Activated T-cell treated with anti-CD3 and anti-CD28 coated beads for 48 hours (primary cell): ENCODE measurements around the gene CUL3.

ENCODE experiments used
- DNase-seq: peaks from one replicate; pipeline ENCODE4 v3.0.0-alpha.2; 2020; ENCODE audit warnings: low read depth

The CUL3 gene

DNA sequence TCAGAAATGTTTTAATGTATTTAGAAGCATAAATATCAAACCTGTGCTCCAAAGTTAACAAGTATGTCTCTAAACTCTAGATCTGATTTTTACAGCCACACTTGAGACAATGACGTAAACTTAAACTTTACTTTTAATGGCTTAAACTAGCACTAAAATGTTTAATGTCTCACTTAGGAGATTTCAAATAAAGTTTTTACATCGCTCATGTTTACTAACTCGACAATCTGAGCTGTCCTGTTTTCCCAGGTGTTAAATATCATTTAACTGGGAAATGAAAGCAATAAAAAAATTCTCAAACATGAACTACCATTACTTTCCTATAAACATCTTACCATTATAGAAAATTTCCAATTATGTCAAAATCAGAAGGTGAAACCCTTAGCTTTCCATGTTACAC lies 113.0 kb downstream of the CUL3 start:
- DNase-seq: no peak

DNA sequence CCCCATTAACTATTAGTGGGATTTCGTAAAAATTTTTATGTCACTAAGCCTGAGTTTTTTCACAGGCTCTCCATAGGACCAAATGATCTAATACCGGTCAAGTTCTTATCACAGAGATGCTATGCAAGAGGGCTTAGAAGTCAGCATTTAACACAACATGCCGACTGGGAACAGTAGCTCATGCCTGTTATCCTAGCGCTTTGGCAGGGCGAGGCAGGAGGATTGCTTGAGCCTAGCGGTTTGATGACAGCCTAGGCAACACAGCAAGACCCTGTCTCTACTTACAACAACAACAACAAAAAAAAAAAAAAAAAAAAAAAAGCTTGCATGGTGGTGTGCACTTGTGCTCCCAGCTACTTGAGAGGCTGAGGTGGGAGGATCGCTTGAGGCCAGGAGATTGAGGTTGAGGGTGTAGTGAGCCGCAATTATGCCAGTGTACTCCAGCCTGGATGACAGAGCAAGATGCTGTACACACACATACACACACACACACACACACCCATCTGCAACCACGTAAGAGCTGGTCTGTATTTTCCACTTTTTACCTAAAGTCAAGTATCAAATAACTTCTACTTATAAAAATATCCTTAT lies 115.7 kb downstream of the CUL3 start:
- no peak for DNase-seq

DNA sequence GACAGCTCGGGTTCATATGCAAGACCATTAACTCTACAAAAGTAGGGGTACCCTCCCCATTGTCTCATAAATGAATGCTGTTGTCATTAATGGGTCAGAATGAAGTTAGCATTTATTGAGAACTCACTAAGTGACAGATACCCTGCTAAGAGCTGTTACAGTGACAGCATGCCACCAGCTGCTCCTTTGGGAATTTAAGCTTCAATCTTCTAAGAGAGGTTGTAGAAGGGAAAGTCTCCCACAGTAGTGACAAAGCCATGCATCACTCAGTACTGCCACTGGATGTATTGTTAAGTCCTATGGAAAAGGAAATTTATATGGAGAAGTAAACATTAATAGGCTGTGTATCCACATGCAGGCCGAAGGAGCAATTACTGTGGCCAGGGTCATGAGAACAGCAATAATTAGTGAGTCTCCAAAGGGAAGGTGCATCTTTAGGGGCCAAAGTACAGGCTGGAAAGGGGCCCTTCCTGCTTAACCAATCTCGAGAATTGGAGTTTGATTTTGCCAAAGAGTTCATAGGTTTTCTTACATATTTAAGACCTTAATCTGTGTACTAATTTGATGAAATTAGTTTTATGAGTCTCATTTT lies 118.8 kb downstream of the CUL3 start:
- DNase-seq: no peak

DNA sequence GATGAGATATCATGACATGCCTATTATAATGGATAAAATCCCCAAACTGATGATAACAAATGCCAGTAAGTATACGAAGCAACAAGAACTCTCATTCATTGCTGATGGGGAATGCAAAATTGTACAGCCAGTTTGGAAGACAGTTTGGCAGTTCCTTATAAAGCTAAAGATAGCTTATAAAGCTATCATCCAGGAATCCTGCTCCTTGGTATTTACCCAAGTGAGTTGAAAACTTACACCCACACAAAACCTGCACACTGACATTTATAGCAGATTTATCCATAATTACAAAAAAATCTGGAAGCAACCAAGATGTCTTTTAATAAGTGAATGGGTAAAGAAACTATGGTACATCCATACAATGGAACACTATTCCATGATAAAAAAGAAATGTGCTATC lies 123.8 kb downstream of the CUL3 start:
- no peak for DNase-seq

DNA sequence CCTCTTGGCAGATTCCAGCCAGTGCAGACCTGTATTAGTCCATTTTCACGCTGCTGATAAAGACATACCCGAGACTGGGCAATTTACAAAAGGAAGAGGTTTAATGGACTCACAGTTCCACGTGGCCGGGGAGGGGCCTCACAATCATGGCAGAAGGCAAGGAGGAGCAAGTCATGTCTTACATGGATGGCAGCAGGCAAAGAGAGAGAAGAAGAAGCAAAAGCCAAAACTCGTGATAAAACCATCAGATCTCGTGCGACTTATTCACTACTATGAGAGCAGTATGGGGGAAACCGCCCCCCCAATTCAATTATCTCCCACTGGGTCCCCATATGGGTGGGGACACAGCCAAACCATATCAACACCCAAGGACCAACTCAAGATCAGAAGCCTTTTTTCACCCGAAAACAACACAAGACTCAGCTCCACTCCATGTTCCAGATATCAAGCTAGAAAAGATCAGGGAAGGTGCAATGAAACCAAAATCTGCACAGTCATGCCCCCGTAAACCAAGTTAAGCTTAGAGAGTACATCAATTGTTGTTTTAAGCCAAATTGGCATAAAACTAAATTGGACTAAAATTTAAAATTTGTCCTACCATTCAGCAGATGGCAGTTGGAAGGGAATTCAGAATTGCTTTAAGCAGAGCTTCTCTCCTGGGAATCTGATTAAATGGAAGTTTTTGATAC lies 127.6 kb downstream of the CUL3 start:
- DNase-seq: no peak

DNA sequence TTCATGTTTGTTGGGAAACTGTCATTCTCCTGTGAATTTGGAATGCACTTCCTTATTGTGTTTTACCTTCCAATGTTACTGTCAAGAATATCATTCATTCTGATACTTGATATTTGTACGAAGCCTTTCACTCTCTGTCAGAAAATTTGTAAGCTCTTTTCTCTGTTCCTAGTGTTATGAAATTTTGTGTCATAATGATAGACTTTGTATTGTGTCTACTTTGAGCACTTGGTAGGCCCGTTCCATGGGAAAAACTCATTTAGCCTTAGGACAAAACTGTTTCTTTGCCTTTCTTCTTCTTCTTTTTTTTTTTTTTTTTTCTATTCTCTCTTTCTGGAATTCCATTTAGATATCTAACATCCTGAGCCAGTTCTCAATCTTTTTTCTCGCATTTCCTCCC lies 131.3 kb downstream of the CUL3 start:
- DNase-seq: no peak

DNA sequence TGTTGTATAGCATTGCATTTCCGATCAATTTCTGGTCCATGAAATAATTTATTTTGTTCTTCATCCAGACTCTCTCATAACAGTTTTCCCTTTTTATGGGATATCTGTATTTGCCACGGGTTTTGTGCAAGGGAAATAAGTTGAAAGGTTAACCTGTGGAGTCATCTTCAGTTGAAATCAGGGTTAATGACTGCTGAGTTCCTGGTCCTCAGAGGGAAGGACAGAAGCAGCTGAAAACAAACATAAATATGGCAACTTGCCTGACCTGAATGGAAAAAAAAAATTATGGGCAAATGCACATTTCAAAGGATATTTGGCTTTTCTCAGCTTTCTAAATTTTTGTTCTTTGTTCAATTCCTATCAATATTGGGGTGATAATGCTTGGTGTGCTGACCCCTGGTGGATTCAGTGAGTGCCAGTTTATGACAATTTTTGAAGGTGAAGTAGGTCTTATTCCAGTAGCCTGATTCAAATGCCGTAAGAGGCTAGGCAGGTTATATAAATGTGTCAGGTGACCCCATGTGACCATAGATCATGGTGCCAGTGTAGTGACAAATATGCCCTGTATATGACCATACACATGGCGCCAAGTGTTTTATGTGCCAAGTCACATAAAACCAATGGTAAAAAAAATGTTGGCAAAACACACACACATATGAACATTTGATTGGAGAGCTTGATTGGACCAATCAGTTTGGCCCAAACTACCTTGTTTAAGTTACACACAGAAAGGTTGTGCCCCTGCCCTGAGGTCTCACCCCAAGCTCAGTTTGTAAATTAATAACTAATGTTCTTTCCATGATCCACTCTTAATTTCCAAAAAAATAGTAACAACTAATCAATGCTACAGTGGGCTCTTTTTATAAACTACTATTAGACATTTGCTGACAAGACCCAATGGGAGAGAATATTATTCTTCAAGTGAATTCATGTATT lies 135.7 kb downstream of the CUL3 start:
- no peak for DNase-seq

DNA sequence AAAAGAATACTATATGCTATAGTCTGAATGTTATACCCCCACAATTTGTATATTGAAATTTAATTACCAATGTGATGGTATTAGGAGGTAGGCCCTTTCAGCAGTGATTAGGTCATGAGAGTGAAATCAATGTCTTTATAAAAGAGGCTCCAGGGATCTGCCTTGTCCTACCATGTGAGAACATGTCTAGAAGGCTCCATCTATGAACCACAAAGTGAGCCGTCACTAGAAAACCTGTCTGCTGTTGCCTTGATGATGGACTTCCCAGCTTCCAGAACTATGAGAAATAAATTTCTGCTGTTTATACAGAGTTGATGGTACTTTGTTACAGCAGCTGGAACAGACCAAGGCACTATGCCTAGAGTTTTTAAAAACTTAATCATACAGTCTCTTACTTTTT lies 136.9 kb downstream of the CUL3 start:
- DNase-seq: no peak

DNA sequence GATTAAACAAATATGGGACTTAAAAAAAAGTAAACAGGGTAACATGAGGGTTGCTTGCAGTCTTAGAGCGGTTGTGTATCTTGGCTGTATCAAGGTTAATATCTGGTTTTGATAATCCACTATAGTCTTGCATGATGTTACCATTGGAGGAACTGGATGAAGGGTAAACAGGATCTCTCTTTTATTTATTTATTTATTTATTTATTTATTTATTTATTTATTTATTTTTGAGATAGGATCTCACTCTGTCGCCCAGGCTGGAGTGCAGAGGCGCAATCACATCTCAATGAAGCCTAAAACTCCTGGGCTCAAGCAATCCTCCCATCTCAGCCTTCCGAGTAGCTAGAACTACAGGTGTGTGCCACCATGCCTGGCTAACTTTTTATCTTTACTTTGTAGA lies 140.4 kb downstream of the CUL3 start:
- DNase-seq: no peak

DNA sequence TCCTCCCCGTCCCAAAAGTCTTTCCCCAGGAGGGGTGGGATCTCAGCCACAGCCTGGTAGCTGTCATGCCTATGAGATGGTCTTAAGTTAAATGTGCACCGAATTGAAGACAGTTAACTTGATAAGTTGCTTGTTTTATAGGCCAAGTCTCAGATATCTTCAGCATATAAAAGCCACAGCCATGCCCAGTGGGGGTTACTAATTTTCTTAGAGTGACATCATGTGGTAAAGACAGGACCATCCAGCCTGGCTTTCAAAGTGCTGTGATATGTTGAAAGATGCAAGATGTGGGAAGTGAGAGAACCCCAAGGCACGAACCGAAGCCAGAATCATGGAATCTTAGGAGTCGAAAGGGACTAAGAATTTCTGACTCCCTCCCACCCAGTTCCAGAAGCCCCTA lies 141.1 kb downstream of the CUL3 start:
- no peak for DNase-seq

DNA sequence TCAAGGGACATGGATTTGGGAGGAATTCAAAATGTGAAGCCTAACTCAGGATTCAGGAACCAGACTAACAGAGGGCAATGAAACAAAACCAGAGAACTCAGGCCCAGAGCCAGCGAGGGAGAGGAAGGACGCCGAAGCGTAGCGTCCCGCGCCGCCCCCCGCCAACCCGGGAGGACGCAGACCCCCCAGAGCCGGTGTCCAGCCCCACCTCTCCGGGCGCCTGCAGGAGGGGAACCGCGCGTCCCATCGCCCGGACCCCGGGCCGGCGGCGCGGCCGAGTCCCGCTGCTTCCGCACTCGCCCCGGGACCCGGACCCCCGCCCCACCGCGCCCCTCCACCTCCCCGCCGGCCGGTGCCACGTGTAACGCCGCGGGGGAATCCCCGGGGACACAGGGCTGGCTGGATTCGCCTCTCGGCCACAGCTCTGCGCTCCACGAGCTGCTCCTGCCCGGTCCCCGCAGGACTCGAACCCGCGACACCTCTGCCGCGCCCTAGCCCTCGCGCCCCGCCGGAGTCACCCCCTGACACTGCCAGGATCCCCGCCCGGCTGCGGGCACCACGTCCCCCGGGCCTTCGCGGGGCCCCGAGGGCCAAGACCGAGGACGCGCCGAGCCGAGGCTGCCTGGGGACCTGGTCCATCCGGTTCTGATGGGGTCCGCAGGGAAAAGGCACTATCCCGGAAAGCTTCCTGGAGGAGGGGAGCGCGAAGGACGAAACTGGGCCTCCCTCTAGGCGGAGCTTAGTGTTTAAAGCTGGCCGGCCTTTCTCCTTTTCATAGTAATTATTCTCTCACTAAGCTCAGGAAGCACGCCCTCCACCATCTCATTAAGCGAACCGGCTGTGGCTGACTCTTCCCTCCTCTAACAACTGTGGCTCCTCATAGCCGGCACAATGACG lies 142.8 kb downstream of the CUL3 start:
- DNase-seq: no peak

DNA sequence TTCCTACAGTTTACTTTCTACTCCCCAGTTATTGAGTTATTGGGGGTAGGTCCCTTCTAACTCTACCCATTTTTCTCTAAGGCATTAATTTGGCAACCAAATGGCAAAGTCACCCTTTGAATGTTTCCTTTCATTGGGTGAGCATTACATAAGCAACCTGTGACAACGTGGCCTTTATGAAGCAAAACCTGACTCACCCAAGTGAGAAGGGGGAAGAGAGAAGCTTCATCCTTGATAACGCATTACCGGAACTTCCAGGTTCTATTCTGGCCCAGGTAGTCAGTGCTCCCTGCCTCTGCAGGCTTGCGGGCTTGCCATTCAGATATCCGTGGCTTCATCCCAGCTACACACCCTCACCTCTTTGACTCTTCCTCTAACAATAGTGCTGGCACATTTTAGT lies 144.2 kb downstream of the CUL3 start:
- no peak for DNase-seq

DNA sequence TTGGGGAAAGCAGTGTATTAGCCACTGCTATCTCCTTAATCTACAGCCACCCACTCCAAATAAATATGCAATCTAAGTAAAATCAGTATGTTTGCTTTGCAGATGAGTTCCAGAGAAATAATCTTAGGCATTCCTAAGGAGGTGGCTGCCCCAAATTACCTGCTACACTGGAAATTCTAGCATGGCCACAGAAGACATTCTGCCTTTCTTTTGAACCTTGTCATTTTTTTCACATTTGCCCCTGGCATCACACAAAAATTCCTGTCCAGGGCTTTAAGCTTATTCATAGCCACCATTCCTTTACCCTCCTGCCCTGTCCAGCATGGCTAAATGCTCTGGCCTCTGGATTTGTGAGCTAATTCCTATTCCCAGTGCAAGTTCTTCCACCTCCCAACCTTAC lies 146.4 kb downstream of the CUL3 start:
- DNase-seq: no peak

DNA sequence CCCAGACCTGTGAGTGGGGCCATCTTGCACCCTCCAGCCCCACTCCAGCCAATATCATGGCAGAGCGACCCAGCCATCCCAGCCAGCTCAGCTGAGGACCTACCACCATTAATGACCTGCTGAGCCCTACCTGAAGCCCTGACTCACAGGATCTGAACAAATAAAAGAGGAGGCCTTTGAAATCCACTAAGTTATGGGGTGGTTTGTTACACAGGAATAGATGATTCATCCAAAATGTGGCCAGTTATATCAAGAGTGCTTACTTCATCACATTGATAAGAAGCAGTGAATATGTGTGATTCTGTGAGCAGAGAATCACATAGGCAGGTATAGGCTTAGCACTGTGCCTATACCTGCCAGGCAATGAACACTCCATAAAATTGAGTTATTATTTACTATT lies 148.5 kb downstream of the CUL3 start:
- no peak for DNase-seq

DNA sequence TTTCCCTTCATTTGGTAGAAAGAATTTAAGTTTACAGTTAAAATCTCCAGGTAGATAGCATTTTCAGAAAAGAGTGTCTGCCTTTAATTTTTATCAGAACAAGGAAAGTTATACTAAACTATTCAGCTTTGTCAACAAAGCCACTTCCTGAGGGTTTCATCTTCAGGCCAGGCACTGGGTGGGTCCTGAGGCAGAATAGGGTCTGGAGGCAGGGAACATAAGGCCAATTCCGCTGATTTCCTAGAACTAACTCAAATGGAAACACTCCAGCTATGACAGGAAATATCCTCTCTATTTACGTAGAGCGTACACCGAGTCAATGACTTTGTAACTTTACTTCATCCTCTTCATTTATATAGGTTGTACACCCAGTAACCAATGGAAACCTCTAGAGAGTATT lies 150.5 kb downstream of the CUL3 start:
- no peak for DNase-seq

DNA sequence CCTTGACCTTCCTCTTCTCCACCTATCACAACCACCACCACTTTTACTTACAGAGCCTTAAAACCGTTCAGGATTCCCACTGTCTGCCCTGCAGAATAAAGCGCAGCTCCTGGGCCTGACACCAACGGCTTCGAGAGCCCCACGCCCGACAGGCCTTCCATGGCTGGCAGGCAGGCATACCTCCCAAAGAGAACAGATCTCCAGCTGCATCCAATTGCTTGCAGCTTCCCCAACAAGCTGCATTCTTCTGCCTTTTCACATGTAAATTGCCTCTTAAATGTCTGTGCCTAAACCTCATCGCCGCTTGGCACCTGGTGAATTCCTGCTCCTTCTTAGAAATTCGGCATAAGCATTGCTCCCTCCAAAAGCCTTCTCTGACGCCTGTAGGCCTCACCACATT lies 151.7 kb downstream of the CUL3 start:
- DNase-seq: no peak

DNA sequence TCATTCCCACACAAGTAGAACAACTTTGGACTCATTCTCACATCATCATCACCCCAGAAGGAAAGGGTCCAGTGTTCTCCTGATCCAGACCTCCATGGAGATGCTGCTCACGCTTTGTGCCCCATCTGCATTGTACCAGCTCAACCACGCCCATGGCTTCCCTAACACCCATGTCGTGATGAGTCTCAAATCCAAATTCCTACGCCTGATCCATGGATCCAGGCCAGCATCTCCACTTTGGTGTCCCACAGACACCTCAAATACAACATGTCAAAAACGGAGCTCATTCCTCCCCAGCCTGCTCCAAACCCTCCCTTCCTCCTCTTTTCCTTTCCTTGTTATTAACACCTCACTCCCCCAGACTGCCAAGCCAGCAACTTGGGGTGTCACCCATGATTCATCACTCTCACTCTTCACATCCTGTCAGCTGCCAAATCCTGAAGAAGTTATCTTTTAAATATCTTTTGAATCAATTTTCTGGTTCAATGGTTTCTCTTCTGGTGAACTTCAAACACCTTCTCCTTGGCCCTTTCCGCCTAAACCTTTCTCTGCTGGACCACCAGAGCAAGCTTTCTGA lies 153.1 kb downstream of the CUL3 start:
- no peak for DNase-seq

DNA sequence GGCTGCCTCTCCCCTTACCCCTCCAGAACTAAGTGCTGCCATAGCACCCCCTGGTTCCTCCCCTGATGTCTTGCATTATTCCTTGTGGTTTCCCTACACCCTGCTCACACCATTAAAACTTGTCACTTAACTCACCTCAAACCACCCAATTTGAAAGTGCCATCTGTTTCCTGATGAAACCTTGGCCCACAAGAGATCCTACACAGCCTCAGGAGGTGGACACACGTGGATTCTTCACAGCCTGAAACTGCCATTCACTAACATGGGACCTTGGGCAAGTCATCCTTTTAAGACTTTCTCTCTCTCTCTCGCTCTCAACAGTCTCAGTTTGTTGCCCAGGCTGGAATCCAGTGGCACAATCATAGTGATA lies 155.7 kb downstream of the CUL3 start:
- DNase-seq: no peak

DNA sequence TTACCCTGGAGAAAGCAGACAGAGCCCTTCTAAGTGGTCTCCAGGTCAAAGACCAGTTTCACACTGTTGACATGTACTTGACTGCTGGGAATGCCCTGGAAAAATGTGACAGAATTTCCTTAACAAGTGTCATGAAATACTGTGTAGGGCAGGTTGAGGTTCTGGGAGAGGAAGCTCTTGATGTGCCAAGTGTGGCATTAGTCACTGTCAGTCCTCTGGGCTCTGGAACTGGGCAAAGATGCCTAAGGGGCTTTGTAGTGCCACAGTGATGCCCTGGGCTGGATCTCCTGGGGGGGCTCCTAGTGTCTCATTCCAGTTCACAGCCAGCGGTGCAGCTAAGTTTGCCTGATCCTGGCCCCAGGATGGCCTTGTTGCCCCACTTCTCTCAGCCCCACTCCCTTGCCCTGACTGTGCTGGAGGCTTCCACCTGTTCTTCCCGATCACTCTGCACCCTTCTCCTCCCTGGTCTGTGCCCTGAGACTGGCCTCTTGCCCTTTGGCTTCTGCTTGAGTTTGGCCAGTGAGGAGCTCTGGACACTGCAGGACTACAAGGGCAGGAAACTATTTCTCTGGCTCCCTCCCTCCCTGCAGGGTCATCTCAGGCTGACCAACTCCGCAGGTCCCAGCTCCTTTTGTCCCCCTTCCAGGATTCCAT lies 156.2 kb downstream of the CUL3 start:
- no peak for DNase-seq

DNA sequence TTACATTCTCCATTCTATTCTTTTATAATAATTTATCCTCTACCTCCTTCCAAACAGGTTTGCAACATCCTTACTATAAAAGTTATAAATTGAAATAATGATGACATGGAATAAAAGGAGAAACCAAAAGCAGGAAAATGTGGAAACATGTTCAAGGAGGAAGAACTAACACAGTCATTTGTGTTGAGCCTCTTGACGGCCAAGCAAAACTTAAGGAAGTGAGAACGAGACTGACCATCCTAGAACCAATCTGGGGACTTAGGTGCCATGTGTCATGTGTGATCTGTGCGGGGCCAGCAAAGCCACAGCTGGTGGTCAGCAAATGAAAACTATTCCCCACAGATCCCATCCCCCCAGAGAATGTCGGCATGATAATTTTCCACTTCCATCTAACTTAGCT lies 157.7 kb downstream of the CUL3 start:
- no peak for DNase-seq

DNA sequence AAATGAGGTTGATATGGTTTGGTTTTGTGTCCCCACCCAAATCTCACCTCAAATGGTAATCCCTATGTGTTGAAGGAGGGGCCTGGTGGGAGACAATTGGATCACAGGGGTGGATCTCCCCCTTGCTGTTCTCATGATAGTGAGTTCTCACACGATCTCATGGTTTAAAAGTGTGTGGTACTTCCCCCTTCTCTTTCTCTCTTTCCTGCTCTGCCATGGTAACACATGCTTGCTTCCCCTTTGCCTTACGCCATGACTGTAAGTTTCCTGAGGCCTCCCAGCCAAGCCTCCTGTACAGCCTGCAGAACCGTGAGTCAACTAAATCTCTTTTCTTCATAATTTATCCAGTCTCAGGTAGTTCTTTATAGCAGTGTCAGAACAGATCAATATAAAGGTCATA lies 158.5 kb downstream of the CUL3 start:
- DNase-seq: no peak
